Activated CD8-positive, alpha-beta memory T cell treated with anti-CD3 and anti-CD28 coated beads, Interleukin-2, amount 10 ng/mL, durations not matched to agents 7 days and 5 days (primary cell): Measurements from ENCODE around the gene SERPIND1. TPM values are rescaled to one million over a fixed set of nuclear protein-coding genes. Genes with fewer than 3 reads are reported as not detected.

ENCODE experiments used
- ATAC-seq: fragments of 150-1000 bp; cut with Tn5 transposase; one replicate; pipeline ENCODE4 v1.10.0; 2021; ENCODE audit warnings: moderate library complexity
- CTCF ChIA-PET: fragments of 350-600 bp; sonication (Branson Sonifier 250); formaldehyde crosslinking; loops from one replicate; lab custom pipeline; 2021; ENCODE audit warnings: antibody characterized with exemption; lab: Charles Lee
- DNase-seq: peaks from one replicate; pipeline ENCODE4 v3.0.0-alpha.2; 2020
- H3K27ac Mint-ChIP-seq: one replicate; pipeline ENCODE4 v1.8.0; 2021; ENCODE audit warnings: mild to moderate bottlenecking, mixed read lengths
- H3K27me3 Mint-ChIP-seq: one replicate; pipeline ENCODE4 v1.8.0; 2021; ENCODE audit warnings: mixed read lengths
- H3K36me3 Mint-ChIP-seq: one replicate; pipeline ENCODE4 v1.8.0; 2021; ENCODE audit warnings: mild to moderate bottlenecking, mixed read lengths
- H3K4me1 Mint-ChIP-seq: one replicate; pipeline ENCODE4 v1.8.0; 2021; ENCODE audit warnings: mixed read lengths
- H3K4me3 Mint-ChIP-seq: one replicate; pipeline ENCODE4 v1.8.0; 2021; ENCODE audit warnings: mild to moderate bottlenecking, moderate library complexity, mixed read lengths
- H3K9me3 Mint-ChIP-seq: one replicate; pipeline ENCODE4 v1.8.0; 2022; ENCODE audit warnings: low read depth, mixed read lengths
- total RNA-seq, 2 experiments: library from RNA; stranded (reverse); gene quantifications; one replicate each; pipeline ENCODE4 v1.2.3, GENCODE V29; 2021

SERPIND1 gene
- total RNA-seq, 2 experiments from 2014 or later = not detected

DNA sequence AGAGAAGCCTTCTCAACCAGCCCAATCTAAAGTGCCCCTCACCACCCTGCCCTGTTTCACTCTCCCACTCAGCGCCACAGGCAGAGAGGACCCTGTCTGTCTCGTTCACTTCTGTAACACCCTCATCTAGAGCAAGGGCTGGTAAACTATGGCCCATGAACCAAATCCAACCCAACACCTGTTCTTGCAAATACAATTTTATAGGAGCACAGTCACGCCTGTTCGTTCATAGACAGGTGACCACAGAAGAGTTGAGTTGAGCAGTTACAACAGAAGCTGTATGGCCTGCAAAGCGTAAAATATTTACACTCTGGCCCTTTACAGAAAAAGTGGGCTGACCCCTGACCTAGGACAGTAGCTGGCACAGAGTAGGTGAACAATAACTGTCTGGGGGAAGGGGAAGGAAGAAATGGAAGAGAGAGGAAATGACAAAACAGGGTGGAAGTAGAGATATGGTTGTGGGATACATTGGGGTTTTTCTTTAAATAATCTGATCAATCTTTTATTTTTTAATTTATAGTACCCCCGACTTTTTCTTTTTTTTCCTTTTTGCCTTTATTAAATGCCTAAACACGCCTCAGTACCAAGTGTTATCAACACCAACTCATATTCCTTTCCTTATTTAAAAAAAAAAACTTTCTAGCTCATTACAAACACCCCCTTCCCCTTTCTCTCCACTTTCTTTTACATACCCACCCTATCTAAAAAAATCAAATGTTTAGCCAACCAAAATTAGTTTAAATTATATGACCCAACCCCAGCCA, 20.9 kb downstream of the SERPIND1 start:
- H3K36me3 Mint-ChIP-seq = peaks cover 16% of the 10 kb centered on the region
- CTCF ChIA-PET = interaction anchor here (1.4 to 2.9 kb wide), 2 partner anchors 10 to 11 kb away, joined by 6 to 15 read pairs; no protein-coding TSS in a partner anchor
- DNase-seq = no peak
- no peak overlapping the region for H3K27ac Mint-ChIP-seq
- no peak overlapping the region for H3K4me3 Mint-ChIP-seq
- H3K9me3 Mint-ChIP-seq = no peaks in the 10 kb centered on the region
- ATAC-seq = no peak
- no peaks in the 10 kb centered on the region for H3K4me1 Mint-ChIP-seq
- H3K27me3 Mint-ChIP-seq = no peaks in the 10 kb centered on the region

DNA sequence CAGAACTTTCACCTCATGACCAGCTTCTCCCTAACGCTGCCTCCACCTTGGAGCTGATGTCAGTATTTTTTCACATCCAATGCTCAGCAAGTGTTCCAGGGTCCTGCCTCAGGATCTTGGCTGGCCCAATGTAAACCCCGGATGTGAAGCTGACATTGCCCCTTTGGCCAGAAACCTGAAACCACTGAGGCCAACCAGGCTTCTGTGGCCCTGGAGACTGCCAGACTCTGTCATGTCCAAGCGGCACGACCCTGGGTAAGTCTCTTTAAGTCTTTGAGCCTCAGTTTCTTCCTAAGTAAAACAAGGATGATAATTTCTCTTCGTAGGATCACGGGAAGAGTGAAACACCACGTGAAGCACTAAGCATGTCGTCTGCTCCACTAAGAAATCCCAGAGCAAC, 22.8 kb downstream of the SERPIND1 start:
- Mint-ChIP-seq H3K9me3 (no peaks in the 10 kb centered on the region), H3K4me1 (no peaks in the 10 kb centered on the region), H3K4me3 (no peak overlapping the region), H3K27ac (no peak overlapping the region), H3K27me3 (no peaks in the 10 kb centered on the region), H3K36me3 (peaks cover 12% of the 10 kb centered on the region)
- no peak for DNase-seq
- CTCF ChIA-PET = no interaction called here
- ATAC-seq = no peak

DNA sequence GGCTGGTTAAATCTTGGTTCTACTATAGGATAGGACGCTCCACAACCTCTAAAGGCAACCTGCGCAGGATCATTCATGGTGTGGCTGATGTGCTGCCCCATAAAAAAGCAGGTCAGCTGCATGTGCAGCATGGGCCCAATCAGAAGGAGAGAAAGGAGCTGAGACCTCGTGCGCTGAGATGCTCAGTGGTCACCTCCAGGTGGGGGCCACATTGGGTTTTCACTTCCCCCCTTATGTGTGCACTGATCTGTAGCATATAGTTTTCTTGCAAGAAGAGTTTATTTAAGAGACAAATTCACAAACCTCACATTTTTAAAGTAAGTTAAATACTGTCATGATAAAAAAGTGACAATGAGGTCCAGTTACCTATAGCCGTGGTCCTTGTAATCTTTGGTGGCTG, 24.3 kb downstream of the SERPIND1 start:
- no peak for ATAC-seq
- Mint-ChIP-seq H3K36me3 (peaks cover 18% of the 10 kb centered on the region), H3K27me3 (no peaks in the 10 kb centered on the region), H3K4me1 (no peaks in the 10 kb centered on the region), H3K27ac (no peak overlapping the region), H3K4me3 (no peak overlapping the region), H3K9me3 (no peaks in the 10 kb centered on the region)
- no peak for DNase-seq
- CTCF ChIA-PET = interaction anchor here (0.6 to 1.6 kb wide), 2 partner anchors 14 to 189 kb away, joined by 3 to 4 read pairs; no protein-coding TSS in a partner anchor

DNA sequence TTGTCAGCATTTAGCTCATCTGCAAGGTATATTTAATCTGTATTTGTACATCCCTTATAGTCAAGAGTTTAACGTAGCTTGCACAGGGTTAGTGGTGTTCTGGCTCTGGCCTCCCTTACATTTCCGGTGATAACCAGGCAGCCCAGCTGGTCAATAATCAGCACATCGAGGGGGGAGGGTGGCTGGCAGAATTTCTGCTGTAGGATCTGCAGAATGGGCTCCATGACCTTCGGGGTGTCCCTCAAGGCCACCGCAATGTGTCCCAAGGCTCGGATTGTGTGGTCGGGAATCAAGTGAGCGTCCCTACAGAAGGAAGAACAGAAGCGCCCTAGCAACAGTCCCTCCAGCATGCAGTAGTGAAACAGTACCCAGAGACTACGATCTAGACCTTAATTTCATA, 25.1 kb downstream of the SERPIND1 start:
- H3K4me3 Mint-ChIP-seq = no peak overlapping the region
- peaks cover 18% of the 10 kb centered on the region for H3K36me3 Mint-ChIP-seq
- H3K27ac Mint-ChIP-seq = no peak overlapping the region
- no peaks in the 10 kb centered on the region for H3K4me1 Mint-ChIP-seq
- no peaks in the 10 kb centered on the region for H3K27me3 Mint-ChIP-seq
- ATAC-seq (no peak), DNase-seq (no peak)
- H3K9me3 Mint-ChIP-seq = no peaks in the 10 kb centered on the region
- CTCF ChIA-PET = interaction anchor here (0.6 to 1.6 kb wide), 2 partner anchors 15 to 190 kb away, joined by 3 to 4 read pairs; no protein-coding TSS in a partner anchor

DNA sequence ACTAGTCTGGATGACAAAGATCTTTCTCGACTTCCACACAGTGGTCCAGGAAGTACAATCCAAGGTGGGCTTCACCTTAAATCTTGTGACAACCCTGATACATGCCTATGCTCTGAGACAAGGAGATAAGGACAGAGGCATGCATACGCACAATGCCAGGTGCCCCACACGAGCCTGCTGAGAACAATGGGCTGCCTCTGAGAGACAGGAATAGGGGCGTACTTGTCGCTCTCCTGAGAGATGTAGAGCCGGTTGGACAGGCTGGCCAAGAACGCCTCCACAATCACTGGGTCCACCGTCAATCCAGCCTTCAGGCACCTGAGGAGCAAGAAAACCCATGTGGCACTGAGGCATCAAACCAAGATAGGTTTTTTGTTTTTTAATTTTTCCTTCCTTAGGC, 25.5 kb downstream of the SERPIND1 start:
- ATAC-seq = no peak
- CTCF ChIA-PET = interaction anchor here (1.6 kb wide), 1 partner anchor 15 kb away, joined by 4 read pairs; no protein-coding TSS in a partner anchor
- no peaks in the 10 kb centered on the region for H3K4me1 Mint-ChIP-seq

DNA sequence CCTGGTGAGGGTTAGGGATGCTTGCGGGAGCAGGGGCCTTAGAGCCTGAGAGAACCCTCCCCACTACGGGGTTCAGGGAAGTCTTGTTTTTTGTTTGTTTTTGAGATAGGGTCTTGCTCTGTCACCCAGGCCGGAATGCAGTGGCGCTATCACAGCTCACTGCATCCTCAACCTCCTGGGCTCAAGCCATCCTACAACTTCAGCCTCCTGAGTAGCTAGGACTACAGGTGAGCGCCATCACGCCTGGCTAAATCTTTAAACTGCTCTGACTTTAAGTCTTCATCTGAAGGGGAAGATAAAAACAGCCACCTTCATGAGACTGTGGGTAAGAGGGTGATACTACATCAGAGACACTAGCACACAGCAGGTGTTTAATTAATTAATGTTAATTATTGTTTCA, 28.5 kb downstream of the SERPIND1 start:
- Mint-ChIP-seq H3K36me3 (peaks cover 26% of the 10 kb centered on the region), H3K27me3 (no peaks in the 10 kb centered on the region), H3K4me1 (no peaks in the 10 kb centered on the region), H3K9me3 (no peaks in the 10 kb centered on the region), H3K27ac (no peak overlapping the region), H3K4me3 (no peak overlapping the region)
- DNase-seq = no peak
- ATAC-seq = no peak
- CTCF ChIA-PET = interaction anchor here (4.7 kb wide), 1 partner anchor 18 kb away, joined by 26 read pairs; no protein-coding TSS in a partner anchor

More for the DNA sequence above, 25.5 kb downstream of the SERPIND1 start:
- Mint-ChIP-seq H3K36me3 (peaks cover 19% of the 10 kb centered on the region), H3K9me3 (no peaks in the 10 kb centered on the region), H3K4me3 (no peak overlapping the region), H3K27me3 (no peaks in the 10 kb centered on the region), H3K27ac (no peak overlapping the region)
- DNase-seq = no peak

DNA sequence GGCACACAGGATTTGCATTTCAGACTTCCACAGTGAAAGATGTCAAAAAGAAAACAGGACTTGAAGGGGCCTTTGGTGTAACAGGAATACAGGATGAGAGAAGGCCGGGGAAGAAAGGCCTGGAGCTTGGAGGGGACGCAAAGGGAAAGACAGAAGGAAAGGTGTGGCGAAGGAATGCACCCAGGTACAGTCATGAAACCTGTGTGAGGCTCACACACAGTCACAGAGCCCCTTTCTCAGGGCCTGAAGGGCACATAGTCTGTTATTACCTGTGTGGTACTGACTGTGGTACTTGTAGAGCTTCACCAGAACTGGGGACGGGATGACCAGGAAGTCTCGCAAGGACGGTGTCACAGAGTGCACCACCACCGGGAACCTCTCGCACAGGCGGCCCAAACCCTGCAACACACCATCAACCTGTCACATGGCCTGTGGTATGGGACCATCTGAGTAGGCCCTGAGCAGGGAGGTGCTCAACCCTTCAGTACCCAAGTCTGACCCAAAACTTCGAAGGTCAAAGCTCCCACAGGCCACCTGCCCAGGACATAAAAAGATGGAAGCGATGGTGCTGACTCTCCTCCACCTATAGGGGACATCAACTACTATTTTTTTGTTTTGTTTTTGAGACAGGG, 29.1 kb downstream of the SERPIND1 start:
- ATAC-seq (no peak), DNase-seq (no peak)
- Mint-ChIP-seq H3K9me3 (no peaks in the 10 kb centered on the region), H3K36me3 (peaks cover 29% of the 10 kb centered on the region), H3K4me1 (no peaks in the 10 kb centered on the region), H3K27ac (no peak overlapping the region), H3K27me3 (no peaks in the 10 kb centered on the region), H3K4me3 (no peak overlapping the region)
- CTCF ChIA-PET = interaction anchor here (1.5 to 4.7 kb wide), 2 partner anchors 19 to 197 kb away, joined by 4 to 26 read pairs; no protein-coding TSS in a partner anchor

DNA sequence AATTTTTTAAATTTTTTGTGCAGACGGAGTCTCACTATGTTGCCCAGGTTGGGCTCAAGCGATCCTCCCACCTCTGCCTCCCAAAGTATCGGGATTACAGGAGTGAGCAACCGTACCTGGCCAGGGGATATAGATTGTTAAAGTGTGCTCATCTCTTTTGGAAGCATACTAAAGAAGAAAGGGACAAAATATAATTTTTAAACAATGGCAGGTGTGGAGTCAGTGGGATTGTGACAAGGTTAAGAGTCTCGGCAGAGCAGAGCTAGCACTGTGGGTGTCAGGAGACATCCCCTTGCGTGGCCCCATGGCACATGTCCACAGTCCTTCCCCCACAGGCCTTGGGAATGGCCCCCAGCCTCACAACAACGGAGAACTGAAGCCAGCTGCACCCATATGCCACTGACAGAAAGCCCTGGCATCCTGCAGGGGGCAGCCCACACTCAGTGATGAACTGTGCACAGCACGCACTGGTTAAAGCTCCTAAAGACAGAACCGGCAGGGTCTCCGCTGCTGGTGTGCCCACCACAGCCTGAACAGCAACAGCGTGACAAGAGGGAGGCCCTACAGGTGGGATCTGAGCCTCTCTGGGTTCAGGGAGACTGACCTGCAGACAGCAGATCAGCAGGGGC, 29.9 kb downstream of the SERPIND1 start:
- DNase-seq = peak; percentile 54
- Mint-ChIP-seq H3K27ac (no peak overlapping the region), H3K36me3 (peaks cover 27% of the 10 kb centered on the region), H3K9me3 (no peaks in the 10 kb centered on the region), H3K27me3 (no peaks in the 10 kb centered on the region), H3K4me3 (no peak overlapping the region), H3K4me1 (no peaks in the 10 kb centered on the region)
- CTCF ChIA-PET = interaction anchor here (1.0 to 4.7 kb wide), 5 partner anchors 10 to 197 kb away, joined by 3 to 26 read pairs (median 3); no protein-coding TSS in a partner anchor
- peak; percentile 30 for ATAC-seq

DNA sequence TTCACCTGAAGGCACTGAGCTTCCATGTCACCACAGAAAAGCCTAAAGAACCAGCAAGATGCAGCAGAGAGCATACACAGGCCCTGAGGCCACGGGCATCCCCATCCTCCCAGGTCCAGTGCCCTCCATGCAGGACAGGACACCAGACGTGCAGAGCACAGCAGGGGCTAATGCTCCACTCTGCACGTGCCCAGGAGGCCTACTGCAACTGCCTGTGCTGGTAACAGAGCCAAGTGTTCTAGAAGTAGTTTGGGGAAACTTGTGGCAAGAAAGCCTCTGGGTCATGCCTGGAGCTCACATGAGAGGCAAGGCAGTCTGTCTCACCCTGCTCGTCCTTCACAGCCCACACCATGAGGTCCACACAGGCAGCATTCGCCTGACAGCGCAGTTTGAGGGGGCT, 30.7 kb downstream of the SERPIND1 start:
- Mint-ChIP-seq H3K4me3 (no peak overlapping the region), H3K27me3 (no peaks in the 10 kb centered on the region), H3K27ac (no peak overlapping the region), H3K9me3 (no peaks in the 10 kb centered on the region), H3K4me1 (no peaks in the 10 kb centered on the region), H3K36me3 (peaks cover 25% of the 10 kb centered on the region)
- ATAC-seq = no peak
- DNase-seq = no peak
- CTCF ChIA-PET = interaction anchor here (1.0 to 4.7 kb wide), 6 partner anchors 10 to 196 kb away, joined by 3 to 26 read pairs (median 4); no protein-coding TSS in a partner anchor

DNA sequence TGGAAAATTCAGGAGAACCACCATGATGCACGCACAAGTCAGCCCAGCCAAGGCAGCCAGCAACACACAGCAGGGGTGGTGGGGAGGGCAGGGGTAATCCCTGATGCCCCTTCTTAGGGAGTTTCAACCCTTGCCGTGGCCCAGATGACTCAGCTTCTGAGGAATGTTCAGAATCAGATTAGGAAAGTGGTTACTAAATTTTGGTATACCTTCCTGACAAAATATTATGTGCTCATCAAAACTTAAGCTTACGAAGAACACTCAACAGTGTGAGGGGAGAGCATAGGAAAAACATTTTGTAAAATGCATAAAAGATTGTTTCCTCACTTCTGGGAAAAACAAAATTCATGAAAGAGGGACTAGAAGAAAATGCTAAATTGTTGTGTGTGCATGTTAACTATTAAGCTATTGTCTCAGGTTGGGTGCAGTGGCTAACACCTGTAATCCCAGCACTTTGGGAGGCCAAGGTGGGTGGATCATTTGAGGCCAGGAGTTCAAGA, 32.1 kb downstream of the SERPIND1 start:
- Mint-ChIP-seq H3K4me1 (peaks cover 5% of the 10 kb centered on the region), H3K27ac (peak overlapping the region; percentile 8), H3K36me3 (peaks cover 26% of the 10 kb centered on the region), H3K4me3 (no peak overlapping the region), H3K27me3 (no peaks in the 10 kb centered on the region), H3K9me3 (no peaks in the 10 kb centered on the region)
- CTCF ChIA-PET = no interaction called here
- ATAC-seq (no peak), DNase-seq (no peak)

DNA sequence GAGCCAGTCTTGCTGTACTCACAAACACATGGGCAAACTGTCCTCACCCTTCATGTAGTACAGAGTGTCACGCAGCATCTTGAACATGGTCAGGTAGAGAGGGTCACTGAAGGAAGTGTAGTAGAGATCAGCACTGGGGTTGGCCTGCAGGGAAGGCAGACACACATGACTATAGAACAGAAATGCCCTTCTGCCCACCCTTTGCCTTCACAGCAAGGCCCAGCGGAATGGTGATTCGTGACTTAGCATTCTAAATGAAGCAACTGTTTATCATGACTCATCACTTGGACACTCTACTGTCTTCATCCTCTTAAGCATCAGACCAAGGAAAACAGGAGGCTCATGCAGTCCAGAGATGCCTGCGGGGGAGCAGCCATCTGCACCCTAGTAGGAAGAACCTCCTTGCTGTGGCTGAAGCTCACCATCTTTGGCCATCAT, 33.4 kb downstream of the SERPIND1 start:
- no peaks in the 10 kb centered on the region for H3K27me3 Mint-ChIP-seq
- peak overlapping the region; percentile 4 for H3K27ac Mint-ChIP-seq
- ATAC-seq = no peak
- peaks cover 12% of the 10 kb centered on the region for H3K4me1 Mint-ChIP-seq
- peaks cover 29% of the 10 kb centered on the region for H3K36me3 Mint-ChIP-seq
- H3K9me3 Mint-ChIP-seq = no peaks in the 10 kb centered on the region
- no peak for DNase-seq
- no peak overlapping the region for H3K4me3 Mint-ChIP-seq
- CTCF ChIA-PET = no interaction called here

DNA sequence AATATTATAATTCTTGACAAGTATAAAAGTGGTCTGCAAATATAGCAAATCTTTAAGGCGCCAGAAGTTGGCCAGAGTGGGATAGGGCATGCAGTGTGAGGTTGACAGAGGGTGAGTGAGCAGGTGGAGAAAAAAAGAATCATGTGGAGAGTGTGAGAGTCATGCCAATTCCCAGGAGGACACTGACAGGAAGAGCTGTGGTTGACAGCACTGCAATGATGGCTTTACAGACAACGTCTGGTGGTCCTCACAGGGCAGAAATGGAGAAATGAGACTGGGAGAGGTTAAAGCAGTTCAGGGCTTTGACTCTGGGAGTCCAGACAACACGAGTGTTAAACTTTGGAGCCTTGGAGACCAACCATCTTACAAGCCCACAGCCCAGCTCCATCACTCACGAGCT, 34.9 kb downstream of the SERPIND1 start:
- no peak for DNase-seq
- no peak overlapping the region for H3K4me3 Mint-ChIP-seq
- H3K4me1 Mint-ChIP-seq = peaks cover 12% of the 10 kb centered on the region
- CTCF ChIA-PET = no interaction called here
- ATAC-seq = no peak
- H3K27me3 Mint-ChIP-seq = no peaks in the 10 kb centered on the region
- H3K9me3 Mint-ChIP-seq = no peaks in the 10 kb centered on the region
- no peak overlapping the region for H3K27ac Mint-ChIP-seq
- peaks cover 32% of the 10 kb centered on the region for H3K36me3 Mint-ChIP-seq

DNA sequence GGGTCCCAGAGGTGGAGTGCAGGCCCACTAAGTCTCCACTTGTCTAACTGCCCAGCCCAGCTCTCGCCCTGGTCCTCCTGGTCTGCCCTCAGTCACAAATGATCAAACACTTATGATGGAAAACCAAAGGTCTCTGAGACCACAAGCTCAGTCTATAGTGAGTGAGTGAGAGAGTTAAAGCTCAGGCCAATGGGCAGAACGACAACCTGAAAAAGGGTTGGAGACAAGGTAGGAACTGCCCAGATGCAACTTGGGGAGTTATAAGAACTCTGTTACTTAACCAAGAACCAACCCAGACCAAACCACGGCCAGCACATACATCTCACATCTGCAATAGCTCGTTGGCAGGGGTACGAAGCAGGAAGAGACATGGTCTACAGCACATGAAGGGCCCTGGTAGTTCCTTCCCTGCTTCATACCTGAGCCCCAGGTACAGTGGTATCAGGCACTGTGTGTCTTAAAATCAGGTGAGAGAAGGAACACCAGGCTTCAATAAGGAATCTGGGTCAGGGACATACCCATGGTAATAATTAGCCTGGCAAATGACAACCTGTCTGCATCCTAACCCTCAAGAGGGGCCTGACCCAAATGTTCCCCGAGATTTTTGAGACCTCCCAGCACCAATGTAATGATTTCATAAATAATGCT, 35.7 kb downstream of the SERPIND1 start:
- H3K4me3 Mint-ChIP-seq = no peak overlapping the region
- H3K27me3 Mint-ChIP-seq = no peaks in the 10 kb centered on the region
- H3K27ac Mint-ChIP-seq = no peak overlapping the region
- ATAC-seq = no peak
- H3K4me1 Mint-ChIP-seq = peaks cover 12% of the 10 kb centered on the region
- CTCF ChIA-PET = no interaction called here
- no peak for DNase-seq
- peaks cover 32% of the 10 kb centered on the region for H3K36me3 Mint-ChIP-seq
- no peaks in the 10 kb centered on the region for H3K9me3 Mint-ChIP-seq
